NCI-H2029 (cell line): ENCODE results near the gene NR6A1.

Source experiments
- DNase-seq: peaks from one replicate; lab custom pipeline; 2025; lab: John Stamatoyannopoulos, UW

NR6A1 gene

GRCh38 chr9:124688238-124688904, 82.7 kb downstream of the NR6A1 start:
- DNase-seq, result no peak

DNA sequence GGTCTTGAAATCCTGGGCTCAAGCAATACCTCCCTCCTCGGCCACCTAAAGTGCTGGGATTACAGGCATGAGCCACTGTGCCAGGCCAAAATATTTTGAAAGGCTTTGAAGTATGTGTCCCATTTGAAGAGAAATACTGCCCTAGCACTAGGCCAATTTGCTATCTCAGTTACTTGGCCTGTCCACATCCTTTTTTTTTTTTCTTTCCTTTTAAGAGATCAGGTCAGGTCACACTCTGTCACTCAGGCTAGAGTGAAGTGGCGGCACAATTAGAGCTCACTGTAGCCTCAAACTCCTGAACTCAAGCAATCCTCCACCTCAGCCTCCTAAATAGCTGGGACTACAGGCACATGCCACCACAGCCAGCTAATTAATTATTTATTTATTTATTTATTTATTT, 84.2 kb downstream of the NR6A1 start:
- no peak for DNase-seq

DNA sequence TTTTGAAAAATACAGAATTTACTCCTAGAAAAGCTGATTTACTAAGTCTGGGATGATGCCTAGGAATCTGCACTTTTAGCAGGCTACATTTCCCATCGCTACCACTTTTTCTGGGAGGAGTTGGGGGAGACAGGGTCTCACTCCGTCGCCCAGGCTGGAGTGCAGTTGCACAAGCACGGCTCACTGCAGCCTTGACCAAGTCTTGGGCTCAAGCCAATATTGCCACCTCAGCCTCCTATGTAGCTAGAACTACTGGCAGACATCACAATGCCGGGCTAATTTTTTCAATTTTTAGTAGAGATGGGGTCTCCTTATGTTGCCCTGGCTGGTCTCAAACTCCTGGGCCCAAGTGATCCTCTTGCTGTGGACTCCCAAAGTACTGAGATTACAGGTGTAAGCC, 85.9 kb downstream of the NR6A1 start:
- no peak for DNase-seq

- DNase-seq, result peak; percentile 41
These were observed 86.9 kb downstream of the NR6A1 start for GRCh38 chr9:124684169-124684568.

GRCh38 chr9:124683043-124683442, 88.1 kb downstream of the NR6A1 start:
- no peak for DNase-seq

GRCh38 chr9:124680714-124681390, 90.3 kb downstream of the NR6A1 start:
- DNase-seq, result peak; percentile 31

GRCh38 chr9:124680049-124680448, 91.1 kb downstream of the NR6A1 start:
- no peak for DNase-seq

- DNase-seq, result no peak
These were observed 95.0 kb downstream of the NR6A1 start for GRCh38 chr9:124676159-124676551.

GRCh38 chr9:124675261-124676158, 95.6 kb downstream of the NR6A1 start:
- DNase-seq, result no peak

DNA sequence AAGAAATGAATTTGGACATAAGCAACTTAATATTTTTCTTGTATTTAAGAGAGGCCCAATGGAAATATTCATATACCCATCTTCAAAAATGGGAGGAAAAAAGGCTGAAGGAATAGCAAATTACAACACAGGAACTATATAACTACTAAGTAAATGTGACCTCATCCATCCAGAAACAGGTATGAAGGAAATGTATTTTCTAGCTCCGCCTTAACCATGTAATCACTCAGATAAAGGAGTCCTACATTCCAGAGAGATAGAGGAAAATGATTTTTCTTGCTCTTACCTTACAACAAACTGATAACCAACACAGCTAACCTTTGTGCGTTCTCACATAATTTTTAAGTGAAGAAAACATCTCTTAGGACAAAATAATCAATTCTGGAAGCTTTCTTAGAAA, 96.5 kb downstream of the NR6A1 start:
- no peak for DNase-seq

GRCh38 chr9:124673063-124673462, 98.0 kb downstream of the NR6A1 start:
- no peak for DNase-seq

GRCh38 chr9:124671861-124672260, 99.2 kb downstream of the NR6A1 start:
- DNase-seq, result no peak

DNA sequence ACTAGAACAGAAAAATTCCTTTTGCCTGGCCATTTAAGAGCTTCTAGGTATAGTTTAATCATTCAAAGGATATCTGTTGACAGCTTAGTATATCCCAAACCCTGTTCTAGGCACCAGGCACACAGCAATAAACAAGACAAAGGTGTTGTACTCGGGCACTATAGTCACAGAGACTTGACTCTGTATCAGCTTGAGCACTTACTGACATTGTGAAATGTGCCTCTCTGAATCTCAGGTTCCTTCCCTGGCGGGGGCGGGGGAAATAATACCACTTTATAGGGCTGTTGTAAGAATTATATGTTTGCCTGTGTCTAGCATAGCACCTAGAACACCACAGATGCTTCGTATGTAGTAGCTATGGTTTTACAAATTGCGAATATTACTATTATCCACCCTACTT, 104.5 kb downstream of the NR6A1 start:
- no peak for DNase-seq

DNA sequence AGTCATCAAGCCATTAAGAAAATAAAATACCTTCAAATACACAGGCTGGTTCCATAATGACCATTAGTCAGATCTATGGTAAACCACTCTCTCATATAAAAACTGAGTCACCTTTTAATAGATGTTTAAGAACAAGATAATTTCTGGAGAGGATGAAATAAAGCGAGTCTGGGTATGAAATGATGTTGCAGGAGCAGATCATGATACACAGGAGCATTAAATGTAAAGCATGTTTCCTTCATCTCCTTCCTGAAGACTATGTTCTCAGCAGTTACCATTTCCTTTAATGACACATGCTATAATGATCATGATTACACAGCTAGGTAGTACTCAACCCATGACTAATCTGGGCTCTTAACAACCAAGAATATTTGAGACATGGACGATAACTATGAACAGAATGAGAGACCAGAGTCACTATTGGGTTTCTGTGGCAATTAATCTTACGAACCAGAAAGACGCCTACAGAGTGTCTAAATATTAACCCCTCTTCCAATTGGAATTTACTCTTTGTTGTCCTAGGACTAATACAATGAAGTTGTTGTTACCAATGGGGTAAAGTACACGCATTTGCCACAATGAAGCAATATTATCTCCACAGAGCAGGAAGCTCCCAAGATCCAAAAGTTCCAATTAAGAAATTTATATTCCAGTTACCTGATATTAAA, 105.6 kb downstream of the NR6A1 start:
- DNase-seq, result no peak

GRCh38 chr9:124664143-124664542, 107.0 kb downstream of the NR6A1 start:
- DNase-seq, result no peak

- no peak for DNase-seq
These were observed 107.8 kb downstream of the NR6A1 start for GRCh38 chr9:124663046-124663961.

GRCh38 chr9:124662561-124662960, 108.5 kb downstream of the NR6A1 start:
- DNase-seq, result no peak

DNA sequence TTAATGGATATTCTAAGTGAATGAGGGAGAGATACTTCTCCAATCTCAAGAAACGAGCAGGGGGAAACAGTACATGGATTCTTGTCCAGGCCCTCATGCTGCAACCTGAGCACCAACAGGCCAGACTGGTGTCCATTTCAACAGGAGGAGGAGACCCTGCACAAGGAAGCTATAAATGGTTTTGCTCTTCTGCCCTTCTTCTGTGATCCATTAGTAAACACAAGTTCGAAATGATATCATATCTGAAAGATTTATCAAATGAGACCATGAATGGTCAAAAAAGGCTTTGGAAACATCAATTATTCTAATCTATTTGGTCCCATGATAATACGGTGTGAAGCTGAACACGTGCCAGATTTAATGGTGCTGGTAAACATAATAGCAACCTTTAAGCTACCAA, 109.8 kb downstream of the NR6A1 start:
- peak; percentile 63 for DNase-seq

DNA sequence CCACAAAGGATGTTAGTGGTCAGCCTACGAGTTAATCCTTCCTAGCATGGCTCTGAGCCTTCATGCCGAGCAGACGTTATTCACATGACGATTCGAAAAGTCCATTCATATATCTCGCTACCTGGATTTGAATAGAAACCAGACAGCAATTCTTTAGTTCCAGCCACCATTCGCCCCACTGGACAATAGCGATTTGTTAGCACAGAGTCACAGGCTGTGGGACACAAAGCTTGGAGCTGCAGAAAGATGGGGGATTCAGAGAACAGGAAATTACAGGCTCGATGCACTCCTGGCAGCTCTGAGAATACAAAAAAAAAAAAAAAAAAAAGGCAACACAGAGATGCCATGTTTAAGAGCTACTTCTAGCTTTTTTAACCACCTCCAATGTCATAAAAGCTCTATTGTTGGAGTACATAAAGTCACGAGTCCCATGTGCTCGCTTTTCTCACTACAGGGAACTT, 110.7 kb downstream of the NR6A1 start:
- peak; percentile 69 for DNase-seq

DNA sequence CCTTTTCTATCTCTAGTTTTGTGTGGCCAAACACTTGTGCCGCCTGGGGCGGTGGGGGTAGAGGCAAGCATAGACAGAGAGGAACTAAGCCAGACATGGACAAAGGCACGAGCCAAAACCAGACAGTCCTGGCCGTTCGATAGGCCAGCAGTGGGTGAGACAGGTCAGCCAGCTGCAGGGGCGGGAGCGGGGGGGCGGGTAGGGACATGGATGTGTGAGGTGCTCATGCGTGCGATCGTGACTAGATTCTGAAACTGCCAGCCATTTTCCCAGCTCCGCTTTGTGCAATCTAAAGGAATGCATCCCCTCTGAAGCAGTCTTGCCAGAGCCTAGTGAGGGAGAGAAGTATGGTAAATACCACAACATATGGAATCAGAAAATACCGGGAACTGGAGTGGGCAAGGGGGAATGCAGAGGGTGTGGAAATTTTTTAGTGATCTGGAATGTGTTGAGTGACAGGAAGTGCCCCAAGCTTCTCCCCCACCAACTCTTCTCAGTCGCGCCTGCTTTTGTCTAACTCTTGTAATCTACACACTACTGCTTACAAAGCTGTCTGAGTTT, 111.9 kb downstream of the NR6A1 start:
- DNase-seq, result peak; percentile 89
